ENCODE results near the gene USP21. TPM values are rescaled to one million over a fixed set of nuclear protein-coding genes. Genes with fewer than 3 reads are reported as not detected.

USP21 gene
- polyA plus RNA-seq, 1 donor from 2014 or later: 20.2 TPM

GRCh38 chr1:161172776-161173376 lies 13.6 kb downstream of the USP21 start:
- Histone ChIP-seq H3K9ac (ENCODE audit: low read length) (no peak overlapping the region), H3K4me3 (ENCODE audit: low read length) (no peak overlapping the region), H4K20me1 (ENCODE audit: insufficient read depth) (no peaks in the 10 kb centered on the region), H3K9me2 (ENCODE audit: insufficient read depth, low read length) (no peaks in the 10 kb centered on the region), H3K4me2 (ENCODE audit: low read length) (no peak overlapping the region), H3K79me2 (replicated peaks; ENCODE audit: insufficient read depth, low read length) (peaks cover 6% of the 10 kb centered on the region), H2AFZ (ENCODE audit: low read depth, low read length) (no peak overlapping the region), H3K27me3 (ENCODE audit: insufficient read depth, low read depth, low read length) (no peaks in the 10 kb centered on the region), H3K27ac (ENCODE audit: low read length) (no peak overlapping the region), H3K36me3 (ENCODE audit: insufficient read depth, low read length) (no peaks in the 10 kb centered on the region), H3K9me3 (ENCODE audit: low read length) (no peaks in the 10 kb centered on the region), H3F3A (ENCODE audit: insufficient read depth, low read length, poor library complexity, severe bottlenecking) (no peaks in the 10 kb centered on the region)
- TF ChIP-seq MXI1 (conservative IDR thresholded peaks at IDR 0.05; ENCODE audit: poor library complexity, severe bottlenecking): no peak
- no peak for TF ChIP-seq EZH2 (IDR thresholded peaks at IDR 0.05; ENCODE audit: borderline replicate concordance, insufficient read depth, low read length, poor library complexity, severe bottlenecking)
- no peak for TF ChIP-seq REST (IDR thresholded peaks at IDR 0.05; ENCODE audit: borderline replicate concordance)
- no peak for TF ChIP-seq CTCF (IDR thresholded peaks at IDR 0.05; ENCODE audit: poor library complexity, severe bottlenecking)
- no peak for TF ChIP-seq POLR2AphosphoS5 (IDR thresholded peaks at IDR 0.05)
- no peak for TF ChIP-seq SMC3 (conservative IDR thresholded peaks at IDR 0.05; ENCODE audit: poor library complexity)
- no peak for TF ChIP-seq TAF1 (IDR thresholded peaks at IDR 0.05; ENCODE audit: low read depth)
- no peak for TF ChIP-seq RAD21 (conservative IDR thresholded peaks at IDR 0.05)
- no peak for TF ChIP-seq EP300 (conservative IDR thresholded peaks at IDR 0.05; ENCODE audit: poor library complexity, severe bottlenecking)

- no peaks in the 10 kb centered on the region for H3K27me3 ChIP-seq (ENCODE audit: insufficient read depth, low read depth, low read length)
- no peaks in the 10 kb centered on the region for H4K20me1 ChIP-seq (ENCODE audit: insufficient read depth)
- no peak overlapping the region for H3K4me2 ChIP-seq (ENCODE audit: low read length)
- H3K36me3 ChIP-seq (ENCODE audit: insufficient read depth, low read length): no peaks in the 10 kb centered on the region
- H3F3A ChIP-seq (ENCODE audit: insufficient read depth, low read length, poor library complexity, severe bottlenecking): no peaks in the 10 kb centered on the region
- no peak overlapping the region for H3K9ac ChIP-seq (ENCODE audit: low read length)
- H3K27ac ChIP-seq (ENCODE audit: low read length): no peak overlapping the region
- TF ChIP-seq RAD21 (conservative IDR thresholded peaks at IDR 0.05): no peak
- TF ChIP-seq REST (IDR thresholded peaks at IDR 0.05; ENCODE audit: borderline replicate concordance): no peak
- no peak for TF ChIP-seq EZH2 (IDR thresholded peaks at IDR 0.05; ENCODE audit: borderline replicate concordance, insufficient read depth, low read length, poor library complexity, severe bottlenecking)
- TF ChIP-seq POLR2AphosphoS5 (IDR thresholded peaks at IDR 0.05): no peak
- H3K79me2 ChIP-seq (replicated peaks; ENCODE audit: insufficient read depth, low read length): peaks cover 6% of the 10 kb centered on the region
- H3K9me3 ChIP-seq (ENCODE audit: low read length): no peaks in the 10 kb centered on the region
- H3K4me3 ChIP-seq (ENCODE audit: low read length): no peak overlapping the region
- no peak overlapping the region for H2AFZ ChIP-seq (ENCODE audit: low read depth, low read length)
- no peaks in the 10 kb centered on the region for H3K9me2 ChIP-seq (ENCODE audit: insufficient read depth, low read length)
Observed at GRCh38 chr1:161173711-161174110, 14.4 kb downstream of the USP21 start.

All from neural cell (in vitro differentiated cells).